Fibroblast of the conjunctiva (primary cell): ENCODE data around the gene CCDC92B.

ENCODE experiments used
- DNase-seq: peaks from one replicate; pipeline ENCODE4 v3.0.0-alpha.2; 2010; ENCODE audit warnings: low read depth

The CCDC92B gene

GRCh38 chr17:2778489-2778888 lies 29.0 kb upstream of the CCDC92B start:
- no peak for DNase-seq

- DNase-seq: no peak
These were observed 27.9 kb upstream of the CCDC92B start for GRCh38 chr17:2777242-2777867.

DNA sequence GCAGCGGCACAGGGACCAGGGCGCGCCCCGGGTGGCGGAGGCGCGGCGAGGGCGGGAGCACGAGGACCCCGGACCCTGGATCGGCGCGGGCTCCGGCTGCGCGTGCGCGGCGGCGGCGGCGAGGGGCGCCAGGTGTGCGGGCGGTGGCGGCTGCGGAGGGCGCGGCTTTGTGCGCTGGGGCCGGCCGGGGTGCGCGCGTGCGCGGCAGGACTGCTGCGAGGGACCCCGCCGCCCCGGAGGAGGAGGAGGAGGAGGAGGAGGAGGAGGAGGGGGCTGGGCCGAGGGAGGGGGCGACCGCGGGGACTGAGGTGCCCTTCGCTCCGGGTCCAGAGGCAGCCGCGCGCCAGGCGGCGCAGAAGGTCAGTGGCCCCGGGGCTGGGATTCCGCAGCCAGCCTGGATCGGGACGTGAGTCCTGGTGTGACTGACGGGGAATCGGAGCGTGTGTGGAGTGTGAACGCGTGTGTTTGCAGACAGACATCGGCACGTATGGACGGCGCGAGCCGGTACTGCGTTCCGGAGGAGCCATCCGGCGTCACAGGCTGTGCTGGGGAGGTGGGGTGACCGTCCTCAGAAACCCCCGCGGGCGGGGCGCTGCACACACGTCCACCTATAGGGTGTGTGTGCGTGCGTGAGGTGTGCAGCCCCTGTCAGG lies 27.3 kb upstream of the CCDC92B start:
- DNase-seq: no peak

DNA sequence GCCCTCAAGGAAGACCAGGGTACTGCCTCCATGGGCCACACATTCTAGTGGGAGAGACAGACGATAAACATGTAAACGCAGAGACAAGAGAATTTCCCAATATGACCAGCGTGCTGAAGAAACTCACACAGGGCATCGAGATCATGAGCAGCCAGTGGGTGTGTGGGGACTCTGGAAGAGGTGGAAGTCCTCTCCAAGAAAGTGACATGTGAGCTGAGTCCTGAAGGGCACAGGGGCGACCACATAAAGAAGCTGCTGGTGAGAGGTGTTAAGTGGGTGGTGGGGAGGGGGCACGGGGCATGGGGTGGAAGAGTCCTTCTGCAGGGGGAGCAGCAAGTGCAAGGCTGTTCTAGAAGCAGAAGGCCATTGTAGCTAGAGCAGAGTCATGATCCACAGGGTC lies 25.8 kb upstream of the CCDC92B start:
- no peak for DNase-seq

DNA sequence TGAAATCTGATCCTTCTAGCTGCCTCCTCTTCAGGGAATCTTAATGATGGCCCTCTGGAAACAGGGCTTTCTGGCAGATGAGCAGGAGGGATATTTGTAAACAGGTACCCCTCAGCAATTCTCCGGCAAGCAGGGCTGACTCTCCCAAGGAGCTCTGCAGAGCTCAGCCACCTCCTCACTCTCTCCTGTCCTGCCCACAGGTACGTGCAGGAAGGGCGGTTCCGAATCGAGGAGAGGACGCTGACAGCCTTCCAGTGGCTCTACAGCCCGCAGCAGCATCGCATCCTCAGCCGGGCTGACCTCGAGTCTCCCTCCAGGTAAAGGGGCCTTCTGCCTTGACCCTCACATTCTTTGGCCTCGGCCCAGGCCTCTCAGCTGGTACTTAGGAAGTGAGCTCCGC lies 20.7 kb upstream of the CCDC92B start:
- DNase-seq: no peak

- DNase-seq: no peak
These were observed 9.4 kb upstream of the CCDC92B start for GRCh38 chr17:2758870-2759269.

- no peak for DNase-seq
These were observed 6.7 kb upstream of the CCDC92B start for GRCh38 chr17:2755891-2756724.

DNA sequence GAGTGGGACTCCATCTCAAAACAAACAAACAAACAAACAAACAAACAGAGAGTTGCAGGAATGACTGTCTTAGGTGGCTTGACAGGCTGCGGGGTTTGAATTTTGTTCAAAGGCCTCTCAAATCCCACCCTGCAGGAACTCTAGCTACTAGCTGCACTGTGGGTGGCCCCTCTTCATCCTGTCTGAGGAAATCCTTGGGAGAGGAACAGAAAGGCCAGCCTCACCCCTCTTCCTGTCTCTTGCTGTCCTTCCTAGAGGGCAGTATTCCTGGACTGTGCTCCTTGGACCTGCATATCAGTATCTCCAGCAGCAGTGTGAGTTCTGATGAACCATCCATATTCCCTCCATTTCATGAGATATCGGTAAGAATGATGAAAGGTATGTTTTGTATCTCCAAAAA lies 2.0 kb upstream of the CCDC92B start:
- DNase-seq: no peak

- DNase-seq: no peak
These were observed 1.3 kb upstream of the CCDC92B start for GRCh38 chr17:2750721-2751120.

DNA sequence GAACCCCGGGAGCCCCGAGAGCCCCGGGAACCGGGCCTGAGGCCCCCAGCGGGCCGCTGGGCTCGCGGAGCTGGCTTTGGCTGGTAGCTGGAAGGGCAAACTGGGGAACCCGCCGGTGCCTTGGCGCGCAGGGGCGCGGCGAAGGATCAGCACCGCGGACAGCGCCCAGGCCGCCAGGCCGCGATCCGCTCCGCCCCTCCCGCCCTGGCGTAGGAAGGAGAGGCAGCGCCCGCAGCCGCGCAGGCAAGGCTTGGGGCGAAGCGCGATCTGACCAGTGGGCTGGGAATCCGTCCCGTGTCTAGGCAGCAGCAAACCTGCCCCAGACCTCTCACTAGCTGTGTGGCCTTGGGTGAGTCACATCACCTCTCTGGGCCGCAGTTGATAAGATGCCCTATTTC lies 331 bp upstream of the CCDC92B start:
- DNase-seq: peak; percentile 16

DNA sequence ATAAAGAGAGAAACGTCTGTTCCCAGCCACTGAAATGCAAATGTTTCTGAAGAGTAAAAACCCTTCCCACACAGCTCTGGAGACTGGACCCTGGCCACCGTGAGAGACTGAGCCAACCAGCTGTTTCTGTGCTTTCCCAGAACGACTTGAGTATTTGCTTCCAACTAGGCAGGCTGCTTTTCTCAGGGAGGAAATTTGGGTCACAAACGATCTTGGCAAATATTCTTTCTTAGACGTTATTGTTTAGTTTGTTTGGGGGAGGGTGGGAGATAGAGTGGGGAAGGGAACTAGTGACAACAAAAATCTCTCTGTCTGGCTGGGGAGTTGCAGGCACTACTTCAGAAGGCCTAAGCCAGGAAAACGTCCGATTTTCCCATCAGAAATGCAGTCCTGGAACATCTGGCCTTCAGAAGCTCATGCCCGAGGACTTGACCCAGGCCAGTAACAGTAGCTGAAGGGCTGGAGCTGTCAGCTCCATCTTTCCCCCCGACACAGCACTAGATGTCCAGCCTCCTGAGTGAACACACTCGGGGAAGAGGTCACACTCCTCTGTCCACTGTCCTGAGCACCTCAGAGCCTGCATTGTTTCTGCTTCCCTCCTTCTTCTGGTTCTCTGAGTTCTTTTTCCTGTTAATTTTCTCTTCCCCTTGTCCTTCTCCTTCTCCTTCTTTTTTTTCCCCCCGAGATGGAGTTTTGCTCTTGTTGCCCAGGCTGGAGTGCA lies 4.0 kb downstream of the CCDC92B start:
- no peak for DNase-seq

DNA sequence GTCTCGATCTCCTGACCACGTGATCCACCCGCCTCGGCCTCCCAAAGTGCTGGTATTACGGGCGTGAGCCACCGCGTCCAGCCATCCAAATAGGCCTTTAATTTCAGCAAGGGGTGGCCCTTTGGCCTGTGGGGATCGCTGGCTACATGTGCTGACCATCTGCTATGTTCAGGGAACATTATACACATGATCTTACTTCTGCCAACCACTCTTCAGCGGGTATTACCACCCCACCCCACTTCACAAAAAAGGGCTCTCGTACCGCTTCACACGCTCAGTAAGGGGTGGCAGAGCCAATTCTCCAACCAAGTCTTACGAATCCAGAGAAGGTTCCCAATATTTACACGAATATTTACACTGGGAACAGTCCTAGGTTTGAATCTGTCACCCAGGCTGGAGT lies 11.8 kb downstream of the CCDC92B start:
- DNase-seq: no peak

- DNase-seq: no peak
These were observed 12.5 kb downstream of the CCDC92B start for GRCh38 chr17:2736956-2737355.

DNA sequence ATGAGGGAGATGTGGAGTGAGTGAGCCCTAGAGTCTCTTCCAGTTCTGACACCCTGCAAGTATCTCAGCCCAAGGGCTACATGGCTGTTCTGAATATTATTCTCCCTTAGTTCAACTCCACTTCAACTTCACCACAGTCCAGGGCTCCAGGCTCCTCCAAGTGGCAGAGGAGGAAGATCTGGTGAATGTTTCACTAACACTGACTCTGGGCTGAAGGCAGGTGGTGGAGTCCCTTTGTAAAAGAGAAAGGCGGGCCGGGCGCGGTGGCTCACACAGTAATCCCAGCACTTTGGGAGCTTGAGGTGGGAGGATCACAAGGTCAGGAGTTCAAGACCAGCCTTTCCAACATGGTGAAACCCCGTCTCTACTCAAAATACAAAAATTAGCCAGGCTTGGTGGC lies 13.6 kb downstream of the CCDC92B start:
- no peak for DNase-seq

GRCh38 chr17:2734939-2735338 lies 14.5 kb downstream of the CCDC92B start:
- no peak for DNase-seq

DNA sequence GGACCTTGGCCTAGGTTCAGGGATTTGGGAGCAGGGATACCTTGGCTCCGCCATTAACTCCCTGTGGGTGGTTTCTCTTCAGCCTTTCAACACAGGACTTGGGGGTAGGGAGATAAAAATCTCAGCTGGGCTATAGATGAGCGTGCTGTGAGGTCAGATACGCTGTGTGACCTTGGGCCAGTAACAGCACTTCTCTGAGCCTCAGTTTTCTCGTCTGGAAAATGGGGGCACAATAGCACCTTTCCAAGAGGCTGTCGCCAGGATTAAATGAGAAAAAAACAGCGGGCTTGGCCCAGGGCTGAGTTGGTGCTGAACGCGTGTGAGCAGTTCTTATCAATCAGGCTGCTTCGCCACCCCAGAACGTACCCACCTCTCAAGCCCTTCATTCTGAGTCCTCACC lies 17.6 kb downstream of the CCDC92B start:
- no peak for DNase-seq

DNA sequence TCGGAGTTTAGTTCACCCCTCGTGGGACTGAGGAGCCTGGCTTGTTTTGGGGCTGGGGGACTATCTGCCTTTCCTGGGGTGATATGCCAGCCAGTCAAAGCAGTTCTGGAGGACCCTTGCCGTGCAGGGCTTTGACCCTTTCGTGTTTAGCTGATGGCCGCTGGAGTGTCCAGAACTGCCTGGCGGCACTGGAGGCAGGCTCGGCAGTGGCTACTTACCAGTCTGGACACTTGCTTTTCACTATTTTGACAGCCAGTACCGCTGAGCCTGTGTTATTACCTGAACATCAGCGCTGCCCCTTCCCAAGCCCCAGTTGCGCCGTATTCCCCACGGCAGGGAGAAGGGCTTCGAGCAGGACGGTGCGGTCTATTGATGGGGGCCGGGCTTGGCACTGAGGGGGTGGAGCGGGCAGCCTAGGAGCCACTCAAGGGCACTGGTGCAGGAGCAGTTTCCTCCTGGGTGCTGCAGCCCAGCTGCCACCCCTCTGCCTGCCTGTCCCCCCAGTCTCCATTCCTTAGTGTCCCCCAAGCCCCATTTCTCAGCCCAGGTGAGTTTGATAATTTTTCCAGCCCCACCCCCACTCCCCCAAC lies 18.6 kb downstream of the CCDC92B start:
- DNase-seq: no peak

- no peak for DNase-seq
These were observed 24.7 kb downstream of the CCDC92B start for GRCh38 chr17:2724784-2725164.

DNA sequence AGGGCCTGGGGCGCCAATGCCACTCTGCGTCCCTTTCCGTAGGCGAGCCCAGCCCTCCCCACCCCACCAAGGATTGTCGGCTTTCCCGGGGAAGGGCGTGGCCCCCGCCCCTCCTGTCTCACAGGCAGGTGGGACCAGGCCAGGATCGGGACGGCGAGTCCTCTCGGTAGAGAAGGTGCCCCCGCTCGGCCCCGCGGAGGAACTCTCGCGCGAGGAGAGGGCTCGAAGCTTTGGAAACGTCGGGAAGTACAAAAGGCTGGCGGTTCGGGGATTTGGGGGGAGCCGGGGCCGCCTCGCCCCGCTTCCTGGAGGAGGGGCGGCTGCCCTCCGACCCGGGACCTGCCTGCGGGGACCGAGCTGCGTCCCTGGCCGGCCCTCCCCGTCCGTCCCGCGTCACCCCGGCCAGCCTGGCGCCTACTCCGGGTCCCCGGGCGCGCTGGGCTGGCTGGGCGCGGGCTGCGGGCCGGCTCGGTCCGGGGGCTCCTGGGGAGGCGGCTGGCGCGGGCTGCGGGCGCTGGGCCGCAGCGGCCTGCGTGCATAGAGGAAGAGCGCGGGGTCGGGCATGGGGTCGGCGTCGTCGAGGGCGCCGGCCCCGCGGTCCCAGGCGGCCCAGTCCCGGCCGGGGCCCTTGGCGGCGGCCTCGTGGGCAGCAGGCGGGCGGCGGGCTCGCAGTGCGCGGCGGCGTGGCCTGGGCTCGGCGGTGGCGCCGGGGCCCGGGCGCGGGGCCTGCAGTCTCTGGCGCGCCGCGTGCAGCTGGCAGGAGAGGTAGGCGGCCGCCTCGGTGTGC lies 25.3 kb downstream of the CCDC92B start:
- DNase-seq: no peak

DNA sequence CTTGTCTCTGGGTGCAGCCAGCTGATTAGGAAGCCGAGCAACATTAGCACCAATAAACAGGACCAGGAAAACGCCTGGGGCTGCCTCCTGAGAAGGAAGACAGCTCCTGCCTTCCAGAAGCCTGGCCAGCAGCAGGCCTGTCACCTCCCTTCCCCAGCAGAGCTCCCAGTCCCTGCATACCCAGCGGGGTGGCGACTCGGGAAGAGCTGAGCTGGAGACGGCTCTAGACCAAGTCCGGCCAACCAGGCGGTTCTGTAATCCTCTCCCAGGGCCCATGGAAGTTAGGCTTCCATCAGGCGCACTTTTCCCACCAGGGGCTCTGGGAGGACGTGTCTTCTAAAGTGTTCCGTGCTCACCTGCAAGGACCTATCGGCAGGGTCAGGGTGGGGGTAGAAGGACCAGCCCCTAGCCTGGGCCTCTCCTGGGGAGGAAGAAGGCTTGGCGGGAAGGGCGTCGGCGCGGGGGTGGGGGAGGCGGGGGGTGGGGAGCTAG lies 25.9 kb downstream of the CCDC92B start:
- DNase-seq: no peak

GRCh38 chr17:2722611-2723010 lies 26.8 kb downstream of the CCDC92B start:
- no peak for DNase-seq
